NCI-H460 (cell line): ENCODE results near the gene GBGT1. TPM values are rescaled to one million over a fixed set of nuclear protein-coding genes. Genes with fewer than 3 reads are reported as not detected.
"Not testable (repeated sequence)": the region's sequence is repeated elsewhere in the genome, so short reads cannot be mapped to it uniquely, and the experiment has no call there.

ENCODE experiments used
- DNase-seq: peaks from one replicate; pipeline ENCODE4 v3.0.0-alpha.2; 2016; ENCODE audit warnings: low read depth; ENCODE audit errors: extremely low read depth
- polyA plus RNA-seq: library from polyadenylated mRNA; depleted of rRNA; stranded (reverse); fragments of >200 nt; gene quantifications from 2 replicates; pipeline ENCODE4 v1.2.3, GENCODE V29; 2014; cell fraction: nucleus; rRNA removed
- total RNA-seq: library from RNA; depleted of rRNA; stranded (reverse); fragments of >200 nt; shearing (Covaris generic); gene quantifications from 2 replicates; pipeline ENCODE4 v1.2.3, GENCODE V29; 2014; rRNA removed

GBGT1 gene
- total RNA-seq = 0.27 and 1.0 TPM in 2 replicates
- polyA plus RNA-seq = 0.19 and 2.4 TPM in 2 replicates

DNA sequence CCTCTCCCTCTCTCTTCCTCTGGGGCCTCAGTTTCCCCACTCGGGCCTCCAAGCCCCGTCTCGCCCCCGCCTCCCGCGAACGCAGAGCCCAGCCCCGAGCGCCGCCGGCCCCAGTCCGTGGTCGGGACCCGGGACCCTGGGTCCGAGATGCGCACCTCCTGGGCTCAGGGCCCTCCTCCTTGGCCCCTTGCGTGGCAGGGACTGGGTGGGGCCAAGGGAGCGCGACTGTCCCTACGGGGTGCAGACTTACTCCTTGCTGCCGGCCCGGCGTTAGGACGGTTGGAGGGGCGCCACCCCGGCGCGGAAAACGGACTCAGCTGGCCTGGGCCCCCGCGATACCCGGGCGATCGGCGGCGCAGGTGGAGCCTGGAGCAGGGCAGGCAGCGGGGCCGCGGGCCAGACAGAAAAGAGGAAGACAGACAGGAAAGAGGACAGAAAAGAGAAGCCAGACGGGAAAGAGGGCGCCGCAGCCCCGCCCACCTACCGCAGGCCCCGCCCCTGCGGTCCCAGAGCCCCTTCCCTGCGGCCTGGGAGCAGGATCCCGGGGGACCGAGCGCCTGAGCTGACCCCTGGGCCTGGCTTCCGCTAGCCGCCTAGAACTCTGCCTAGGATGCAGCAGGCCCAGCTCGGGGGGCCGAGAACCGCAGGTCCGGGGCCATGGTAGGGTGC is at the start of gene GBGT1:
Gene GBGT1 (minus strand): TSS at position 411 of the 669 bp plus-strand sequence. CDS start 1,502 bp downstream, outside the sequence.
- no peak for DNase-seq

DNA sequence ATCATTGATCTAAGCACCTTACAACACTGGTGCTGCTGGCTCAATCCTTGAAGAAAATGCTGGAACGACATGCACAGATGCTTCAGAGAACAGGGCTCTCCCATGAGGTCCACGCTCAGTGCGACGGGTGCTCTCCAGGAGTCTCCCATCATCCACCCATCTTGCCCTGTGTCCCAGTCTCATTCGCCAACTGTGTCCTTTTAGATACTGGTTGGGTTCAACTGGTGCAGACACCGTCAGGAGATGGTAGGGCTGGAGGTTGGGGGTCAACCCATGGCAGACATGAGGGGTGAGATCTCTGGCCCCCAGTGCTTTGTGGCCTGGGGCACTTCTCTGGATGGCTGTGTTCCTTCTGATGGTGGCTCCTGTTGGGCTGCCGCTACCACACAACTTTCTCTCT is 46.9 kb upstream of the GBGT1 start:
- no peak for DNase-seq

DNA sequence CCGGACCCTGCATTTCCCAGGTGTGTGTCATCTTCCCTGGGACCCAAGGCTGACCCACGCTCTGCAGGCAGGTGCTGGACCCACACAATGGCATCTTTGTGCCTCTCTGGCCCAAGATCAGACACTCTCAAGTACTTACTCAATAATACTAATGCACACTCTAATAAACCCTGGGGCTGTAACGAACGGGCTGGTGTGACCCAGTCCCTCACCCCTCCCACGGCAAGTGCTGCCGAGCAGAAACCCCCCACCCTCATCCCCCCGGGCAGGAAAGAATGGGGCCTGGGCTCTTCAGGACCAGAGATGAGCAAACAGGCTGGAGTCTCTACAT is 46.5 kb upstream of the GBGT1 start:
- no peak for DNase-seq

DNA sequence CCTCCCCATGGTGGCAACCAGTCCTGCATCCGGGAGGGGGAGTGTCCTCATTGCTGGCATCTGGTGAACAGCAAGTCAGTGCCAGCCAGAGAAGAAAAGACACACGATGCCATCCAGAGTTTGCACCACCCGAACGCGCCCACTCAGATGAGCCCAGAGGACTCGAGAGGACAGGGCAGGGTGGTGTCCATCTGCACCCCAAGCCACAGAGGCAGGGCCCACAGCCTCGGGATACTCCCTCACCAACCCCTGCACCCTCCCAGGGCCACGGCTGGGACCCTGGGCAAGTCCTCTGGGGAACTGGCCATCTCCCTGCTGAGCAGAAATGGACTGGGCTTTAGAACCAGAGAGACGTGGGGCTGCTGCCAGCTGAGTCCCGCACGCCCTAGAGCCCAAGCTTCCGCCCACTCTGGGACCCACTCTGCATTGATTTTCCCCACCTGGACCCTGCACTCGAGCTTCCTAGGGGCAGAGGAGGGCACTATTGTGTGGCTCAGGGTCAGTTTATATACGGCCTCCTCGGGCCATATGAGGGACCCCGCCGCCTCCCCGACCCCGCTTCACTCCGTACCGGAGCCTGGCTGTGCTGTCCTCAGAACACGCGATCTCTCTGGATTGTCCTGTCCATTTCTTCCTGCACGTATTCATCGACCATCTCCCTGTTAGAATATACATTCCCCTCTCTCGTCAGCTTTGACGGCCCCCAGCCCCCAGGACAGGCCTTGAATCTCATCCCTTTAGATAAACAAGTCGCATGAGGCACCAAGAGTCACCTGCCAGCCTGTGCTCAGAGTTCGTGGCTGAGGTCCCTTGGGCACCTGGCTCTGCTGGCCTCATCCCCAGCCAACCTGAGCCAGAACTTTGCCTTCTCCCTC is 45.9 kb upstream of the GBGT1 start:
- DNase-seq = not testable (repeated sequence)

DNA sequence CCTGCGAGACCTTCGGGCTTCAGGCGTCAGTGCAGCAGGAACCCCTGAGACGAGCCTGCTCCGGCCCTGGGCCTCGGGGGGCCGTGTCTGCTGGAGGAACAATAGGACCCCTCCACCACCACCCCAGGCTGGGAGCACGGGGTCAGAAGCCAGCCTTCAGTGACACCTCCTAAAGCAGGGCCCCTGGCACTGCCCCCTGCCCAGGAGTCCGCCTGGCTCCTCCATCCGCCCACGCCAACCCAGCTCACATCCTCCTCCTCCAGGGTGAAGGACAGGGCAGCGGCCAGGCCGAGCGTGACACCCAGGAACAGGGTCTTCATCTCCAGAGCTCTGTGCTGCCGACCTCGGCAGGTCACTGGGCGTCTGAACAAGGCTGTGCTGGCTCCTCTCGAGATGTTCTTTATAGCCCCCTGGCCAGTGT is 45.2 kb upstream of the GBGT1 start, which contains the start of gene OBP2B:
Gene OBP2B (minus strand): TSS at position 371 of the 421 bp plus-strand sequence. CDS start 51 bp downstream, at position 320.
- not testable (repeated sequence) for DNase-seq

DNA sequence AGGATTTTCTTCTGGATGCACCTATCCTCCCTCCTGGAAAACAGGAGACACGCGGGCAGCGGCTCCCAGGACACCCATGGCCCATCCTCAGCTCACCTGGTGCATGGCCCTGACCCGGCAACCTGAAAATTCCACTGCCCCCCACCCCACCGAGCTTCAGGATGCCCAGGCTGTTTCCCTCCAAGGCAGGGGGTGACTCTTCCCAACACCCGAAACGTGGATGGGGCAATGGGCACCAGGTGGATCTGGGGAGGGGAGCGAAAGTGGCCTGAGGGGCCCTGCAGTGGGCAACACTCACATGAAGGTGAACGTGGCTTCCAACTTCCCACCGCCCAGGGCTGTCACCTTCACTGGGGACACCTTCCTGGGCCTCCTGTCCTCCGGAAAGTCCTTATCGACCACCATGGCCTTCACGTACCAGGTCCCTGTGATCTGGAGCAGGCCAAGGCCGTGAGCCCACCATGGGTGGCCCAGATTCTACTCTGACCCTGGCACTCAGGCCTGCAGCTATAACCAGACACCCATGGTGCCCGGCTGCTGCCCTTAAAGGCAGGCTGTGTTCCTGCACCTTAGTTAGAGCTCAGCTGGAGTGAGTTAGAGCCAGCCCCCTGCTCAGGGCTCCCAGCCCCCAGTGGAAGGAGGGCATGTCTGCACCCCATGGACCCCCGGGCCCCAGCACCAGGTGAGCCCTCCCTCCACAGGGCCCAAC is 44.6 kb upstream of the GBGT1 start:
- not testable (repeated sequence) for DNase-seq

DNA sequence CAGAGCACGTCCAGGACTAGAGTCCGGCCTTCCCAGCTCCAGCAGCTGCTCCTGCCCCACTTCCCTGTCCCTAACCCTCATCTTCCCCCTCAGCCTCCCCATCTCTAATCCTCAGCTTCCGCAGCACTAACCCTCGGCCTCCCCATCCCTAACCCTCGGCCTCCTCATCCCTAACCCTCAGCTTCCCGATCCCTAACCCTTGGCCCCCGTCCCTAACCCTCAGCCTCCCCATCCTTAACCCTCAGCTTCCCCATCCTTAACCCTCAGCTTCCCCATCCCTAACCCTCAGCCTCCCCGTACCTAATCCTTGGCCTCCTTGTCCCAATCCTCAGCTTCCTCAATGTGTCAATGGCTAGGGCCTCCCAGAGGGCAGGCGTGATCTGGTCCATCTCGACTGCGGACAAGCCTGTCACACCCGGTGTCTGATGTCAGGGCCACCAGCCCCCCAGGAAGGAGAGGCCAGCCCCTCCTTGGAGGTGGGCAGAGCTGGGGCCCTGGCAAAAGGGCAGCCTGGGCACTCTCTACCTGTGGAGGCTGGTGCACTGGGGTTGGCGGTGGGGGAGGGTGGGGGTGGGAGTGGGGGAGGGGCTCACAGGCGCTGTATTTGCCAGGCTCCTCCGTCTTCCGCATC is 43.9 kb upstream of the GBGT1 start:
- no peak for DNase-seq

DNA sequence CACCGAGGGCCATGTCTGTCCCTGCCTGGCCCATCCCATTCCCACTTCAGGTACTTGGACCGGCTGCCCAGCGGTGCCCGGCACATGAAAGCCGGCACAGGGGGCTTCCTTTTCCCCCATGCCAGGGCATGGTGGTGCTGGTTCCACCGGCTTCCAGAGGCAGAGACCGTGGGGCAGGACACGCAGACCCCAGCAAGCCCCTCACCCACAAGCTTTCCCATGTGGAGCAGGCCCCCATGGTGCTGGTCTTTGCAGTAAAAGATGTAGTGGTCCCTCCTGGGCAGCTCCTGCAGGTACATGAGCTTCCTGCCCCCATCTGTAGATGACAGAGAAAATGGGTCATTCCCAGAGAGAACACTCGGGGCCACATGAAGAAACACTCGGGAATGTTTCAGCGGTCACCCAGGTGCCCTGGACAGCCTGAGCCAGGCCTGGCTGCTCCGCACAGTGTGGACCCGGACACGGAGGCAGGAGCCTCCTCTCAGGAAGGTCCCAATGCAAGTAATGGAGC is 43.4 kb upstream of the GBGT1 start:
- no peak for DNase-seq

DNA sequence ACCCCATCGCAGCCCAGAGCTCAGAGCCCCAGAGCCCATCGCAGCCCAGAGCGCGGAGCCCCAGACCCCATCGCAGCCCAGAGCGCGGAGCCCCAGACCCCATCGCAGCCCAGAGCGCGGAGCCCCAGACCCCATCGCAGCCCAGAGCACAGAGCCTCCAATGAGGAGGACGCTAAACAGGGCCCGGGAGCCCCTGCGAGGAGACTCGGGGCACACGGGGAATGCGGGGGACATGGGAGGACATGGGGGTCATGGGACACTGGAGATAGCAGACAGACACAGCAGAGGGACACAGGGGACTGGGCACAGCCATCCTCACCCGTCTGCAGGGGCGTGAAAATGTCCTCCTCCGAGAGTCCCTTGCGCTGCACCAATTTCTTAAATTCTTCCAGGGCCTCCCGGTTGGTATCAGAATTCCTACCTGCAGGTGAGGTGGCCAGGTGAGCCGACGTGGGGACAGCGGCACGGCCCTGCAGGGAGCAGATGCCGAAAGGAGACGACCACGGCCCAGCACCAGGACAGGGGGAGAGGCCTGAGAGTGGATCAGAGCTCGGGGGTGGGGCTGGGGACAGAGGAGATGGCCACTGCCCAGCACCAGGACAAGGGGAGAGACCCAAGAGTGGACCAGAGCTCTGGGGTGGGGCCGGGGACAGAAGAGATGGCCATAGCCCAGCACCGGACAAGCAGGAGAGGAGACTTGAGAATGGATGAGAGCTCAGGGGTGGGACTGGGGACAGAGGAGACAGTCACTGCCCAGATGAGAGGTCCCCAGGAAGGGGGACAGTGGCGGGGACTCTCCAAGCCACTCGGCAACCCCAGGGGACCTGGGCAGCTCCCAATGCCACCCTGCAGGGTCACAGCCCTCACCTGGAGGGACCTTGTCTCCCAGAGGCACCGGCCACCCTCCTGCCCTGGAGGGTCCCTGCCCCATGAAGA is 42.5 kb upstream of the GBGT1 start:
- DNase-seq = no peak

DNA sequence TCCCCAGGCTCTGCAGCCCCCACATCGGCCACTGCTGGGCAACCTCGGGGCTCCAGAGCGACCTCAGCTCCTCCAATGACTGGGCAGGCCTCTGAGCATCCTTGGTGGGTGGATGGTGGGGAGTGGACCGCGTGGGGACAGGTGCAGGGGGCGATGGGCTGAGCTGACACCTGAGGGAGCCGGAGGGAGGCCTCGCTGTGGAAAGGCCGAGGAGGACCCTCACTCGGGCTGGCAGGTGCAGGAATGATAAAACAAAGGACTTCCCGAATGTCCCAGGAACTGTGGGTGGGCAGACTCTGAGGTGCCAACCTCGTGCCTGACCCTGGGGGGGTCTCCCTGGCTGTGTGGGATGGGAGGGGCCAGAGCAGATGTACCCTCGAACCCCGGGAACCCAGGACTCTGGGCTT is 41.8 kb upstream of the GBGT1 start:
- DNase-seq = not testable (repeated sequence)

DNA sequence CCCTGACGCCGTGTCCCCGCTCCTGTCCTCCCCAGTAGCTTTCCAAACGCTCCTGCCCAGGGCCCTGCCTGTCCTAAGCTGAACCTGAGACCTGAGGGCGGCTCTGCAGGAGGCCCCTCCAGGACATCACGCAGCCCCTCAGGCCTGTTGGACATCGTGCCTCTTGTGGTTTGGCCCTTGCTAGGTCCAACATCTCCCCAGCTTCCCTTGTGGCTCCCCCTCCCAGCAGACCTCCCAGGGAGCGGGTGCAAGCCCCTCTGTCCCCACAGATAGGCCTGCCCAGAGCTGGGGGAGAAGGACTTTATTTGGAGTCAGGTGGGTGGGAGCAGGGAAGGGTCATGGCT is 41.3 kb upstream of the GBGT1 start:
- no peak for DNase-seq

DNA sequence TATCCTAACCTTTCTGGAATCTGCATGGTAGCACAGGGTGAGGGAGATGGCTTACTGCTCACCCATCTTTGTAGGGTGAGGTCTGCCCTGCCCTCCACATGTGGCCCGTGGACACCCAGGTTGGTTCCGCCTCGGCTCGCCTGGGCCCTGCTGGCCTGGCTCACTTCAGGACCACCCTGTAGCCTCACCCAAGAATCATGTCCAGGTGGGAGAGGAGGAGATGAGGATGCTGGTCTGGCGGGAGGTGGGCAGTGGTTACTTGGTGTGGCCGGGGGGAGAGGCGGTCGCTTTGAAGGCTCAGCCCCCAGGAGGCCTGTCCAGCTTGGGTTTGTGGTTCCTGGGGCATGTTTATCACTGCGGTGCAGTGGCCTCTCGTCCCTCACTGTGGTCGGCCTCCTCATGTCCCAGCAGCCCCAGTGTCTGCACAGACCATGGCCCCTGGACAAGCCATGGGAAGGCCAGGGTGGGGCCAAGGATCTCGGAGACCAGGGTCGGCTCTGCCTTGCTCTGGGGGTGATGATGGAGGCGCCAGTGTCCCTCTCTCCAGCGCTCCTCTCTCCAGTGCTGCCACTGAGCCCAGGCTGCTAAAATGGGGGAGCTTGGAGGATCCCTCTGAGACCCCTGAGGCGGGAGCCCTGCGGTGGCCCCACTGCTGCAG is 40.8 kb upstream of the GBGT1 start:
- no peak for DNase-seq

DNA sequence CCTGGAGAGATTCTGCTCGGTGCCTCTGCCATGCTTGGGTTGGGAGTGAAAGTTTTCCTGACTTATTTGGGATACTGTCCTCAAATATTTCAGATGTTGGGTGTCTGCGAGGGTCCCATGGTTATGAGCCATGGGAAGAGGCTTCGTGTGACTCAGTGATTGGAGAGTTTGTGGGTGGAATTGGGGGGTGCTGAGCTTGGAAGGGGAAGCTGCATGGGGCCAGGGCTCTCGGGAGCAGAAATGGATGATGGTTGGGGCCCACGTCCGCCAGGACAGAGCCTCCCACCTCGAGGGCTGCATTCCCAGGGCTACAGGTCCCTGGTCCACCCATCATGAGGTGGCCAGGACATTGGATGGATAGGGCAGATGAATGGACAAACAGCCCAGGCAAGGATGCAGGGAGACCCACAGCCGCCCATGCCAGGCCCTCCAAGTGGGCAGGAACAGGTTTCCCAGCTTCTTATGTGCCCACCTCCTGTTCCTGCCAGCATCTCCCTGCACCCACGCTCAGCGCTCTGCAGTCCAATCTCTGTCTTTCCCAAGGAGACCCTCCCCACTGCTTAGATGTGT is 39.9 kb upstream of the GBGT1 start:
- no peak for DNase-seq

DNA sequence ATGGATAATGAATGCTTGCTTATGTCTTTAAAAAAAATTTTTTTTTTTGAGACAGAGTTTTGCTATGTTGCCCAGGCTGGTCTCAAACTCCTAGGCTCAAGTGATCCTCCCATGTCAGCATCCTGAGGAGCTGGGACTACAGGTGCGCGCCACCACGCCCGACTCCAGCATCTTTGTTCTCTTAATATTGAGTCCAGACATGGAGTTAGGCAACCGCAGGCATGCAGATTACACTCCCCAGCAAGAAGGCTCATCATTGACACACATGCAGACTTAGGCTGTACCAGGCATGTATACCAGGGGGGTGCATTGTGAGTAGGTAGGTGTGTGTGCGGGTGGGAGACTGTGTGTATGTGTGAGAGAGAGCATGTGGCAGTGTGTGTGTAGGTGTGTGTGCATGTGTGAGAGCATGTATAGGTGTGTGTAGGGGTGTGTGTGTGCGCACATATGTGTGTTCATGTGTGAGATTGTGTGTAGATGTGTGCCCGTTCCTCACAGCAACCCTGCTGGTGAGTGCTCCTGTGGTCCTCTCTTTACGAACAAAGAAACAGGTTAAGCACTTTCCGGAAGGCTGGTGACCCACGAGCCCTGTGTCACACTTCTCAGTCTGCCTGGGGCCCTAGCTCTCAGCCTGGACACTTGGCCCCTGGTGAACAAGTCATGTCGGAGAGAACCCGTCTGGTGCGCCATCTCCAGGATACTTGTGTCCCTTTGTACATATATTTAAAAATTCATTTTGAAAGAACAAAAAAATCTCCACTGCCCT is 39.2 kb upstream of the GBGT1 start:
- no peak for DNase-seq

DNA sequence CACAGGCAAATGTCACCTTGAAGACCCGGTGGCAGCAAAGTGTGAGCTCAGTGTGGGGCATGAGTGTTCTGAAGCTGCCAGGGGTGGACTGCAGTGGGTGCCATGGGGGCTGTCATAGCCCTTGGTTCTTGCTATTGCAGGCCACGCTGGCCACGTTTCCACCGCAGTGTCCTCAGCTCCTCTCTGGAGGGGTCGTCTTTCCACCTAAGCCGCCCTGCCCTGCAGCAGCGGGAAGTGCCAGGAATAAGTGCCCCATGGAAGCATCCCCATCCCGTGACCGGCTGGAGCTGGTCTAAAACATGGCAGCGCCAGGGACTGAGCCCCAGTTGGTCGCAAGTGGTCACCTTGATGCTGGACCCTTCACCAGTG is 38.4 kb upstream of the GBGT1 start:
- DNase-seq = no peak

DNA sequence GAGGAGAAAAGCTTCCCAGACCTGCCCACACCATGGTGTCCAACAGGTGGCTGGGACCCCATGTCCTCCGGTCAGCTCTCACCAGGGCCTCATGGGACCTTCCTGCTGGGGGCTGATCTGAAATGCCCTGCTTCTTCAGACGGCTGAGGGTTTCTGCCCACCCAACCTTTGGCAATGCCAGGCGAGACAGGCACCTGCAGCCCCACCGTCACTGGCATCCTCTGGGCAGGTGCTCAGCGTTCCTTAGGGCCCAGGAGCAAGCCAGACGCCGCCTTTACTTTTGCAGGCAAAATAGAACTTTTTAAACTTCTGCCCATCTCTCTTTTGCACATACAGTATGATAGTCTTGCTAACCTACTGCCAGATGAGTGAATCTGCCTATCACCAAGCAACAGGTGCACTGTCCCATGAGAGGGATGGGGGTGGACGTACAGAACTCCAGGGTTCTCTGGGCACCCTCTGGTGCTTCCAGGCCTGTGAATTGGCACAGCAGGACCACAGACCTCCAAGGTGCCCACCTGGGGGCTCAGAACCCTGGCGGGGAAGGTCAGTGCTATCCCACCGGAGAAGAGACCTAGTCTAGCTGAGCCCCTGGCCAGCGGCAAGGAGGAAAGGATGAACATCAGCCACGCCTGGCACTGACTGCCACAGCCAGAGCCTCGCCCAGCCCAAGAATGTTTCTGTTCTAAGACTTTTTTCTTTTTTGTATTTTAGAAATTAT is 37.9 kb upstream of the GBGT1 start:
- DNase-seq = no peak

DNA sequence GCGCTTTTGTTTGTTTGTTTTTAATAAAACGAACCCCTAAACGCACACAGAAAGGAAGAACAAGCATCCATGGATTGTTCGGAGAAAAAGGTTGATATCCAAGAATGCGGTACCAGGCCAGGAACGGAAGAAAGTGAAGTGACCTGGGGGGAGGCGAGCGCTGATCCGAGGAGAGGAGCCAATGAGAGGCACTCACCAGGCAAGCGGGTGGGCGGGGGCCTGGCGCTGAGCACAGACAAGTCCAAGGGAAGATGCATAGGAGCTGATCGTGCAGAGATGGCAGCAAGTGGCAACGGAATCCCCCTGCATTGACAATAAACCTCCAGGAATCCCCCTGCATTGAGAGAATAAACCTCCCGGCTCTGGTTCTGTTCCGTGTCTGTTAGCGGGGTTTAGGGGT is 36.9 kb upstream of the GBGT1 start:
- DNase-seq = no peak
